B cell (primary cell): ENCODE measurements around the gene GRIK3. TPM values are rescaled to one million over a fixed set of nuclear protein-coding genes. Genes with fewer than 3 reads are reported as not detected.
"Not testable (repeated sequence)": the region's sequence is repeated elsewhere in the genome, so short reads cannot be mapped to it uniquely, and the experiment has no call there.

ENCODE experiments used
- ATAC-seq: fragments of 200-7000 bp; cut with Tn5 transposase; one replicate; pipeline ENCODE4 v1.10.0; 2021; ENCODE audit warnings: low read depth, mild to moderate bottlenecking, moderate number of reproducible peaks, moderate library complexity
- CTCF ChIA-PET: fragments of 350-600 bp; sonication (Branson Sonifier 250); formaldehyde crosslinking; loops from one replicate; lab custom pipeline; 2021; ENCODE audit warnings: antibody characterized with exemption, inconsistent platforms; lab: Charles Lee
- POLR2A ChIA-PET: fragments of 350-600 bp; sonication (Branson Sonifier 250); formaldehyde crosslinking; loops from one replicate; lab custom pipeline; 2021; ENCODE audit warnings: antibody characterized with exemption; lab: Charles Lee
- DNase-seq: peaks from one replicate; pipeline ENCODE4 v3.0.0; 2013
- H2AFZ ChIP-seq: 2 replicates; pipeline ENCODE4 v1.6.1; 2012; ENCODE audit warnings: mild to moderate bottlenecking, low read depth, low read length; ENCODE audit not compliant: insufficient read depth, poor library complexity, severe bottlenecking
- H3K27ac ChIP-seq, 2 donors: 1 replicate in 1 of 2; 2 replicates in 1 of 2; pipeline ENCODE4 v1.5.1; 2012 to 2013; ENCODE audit warnings: low read length in 2 of 2, mild to moderate bottlenecking in 2 of 2, moderate library complexity in 1 of 2
- H3K27me3 ChIP-seq, 4 experiments: fragments of 200-600 bp in 1 of 4; sonication (generic) in 1 of 4; replicated peaks in 1 of 4; 1 replicate in 2 of 4; 2 replicates in 2 of 4; pipeline versions ENCODE4 v1.6.1 to v1.7.0; 2013 to 2016; ENCODE audit warnings: low read length in 3 of 4, mild to moderate bottlenecking in 2 of 4, mixed read lengths in 1 of 4, moderate library complexity in 1 of 4; ENCODE audit not compliant: insufficient read depth in 4 of 4, control insufficient read depth in 3 of 4; ENCODE audit errors: control extremely low read depth in 1 of 4
- H3K36me3 ChIP-seq, 2 experiments: replicated peaks in 1 of 2; 1 replicate in 1 of 2; 2 replicates in 1 of 2; pipeline versions ENCODE4 v1.6.1 to v1.7.1; 2013; ENCODE audit warnings: low read length in 1 of 2; ENCODE audit not compliant: insufficient read depth in 2 of 2, control insufficient read depth in 1 of 2; ENCODE audit errors: control extremely low read depth in 1 of 2, extremely low read depth in 1 of 2
- H3K4me1 ChIP-seq, 2 donors: fragments of 200-600 bp in 1 of 2; sonication (generic) in 1 of 2; 1 replicate in 1 of 2; 2 replicates in 1 of 2; pipeline versions ENCODE4 v1.5.1 to v1.6.1; 2013 to 2017; ENCODE audit warnings: low read length in 2 of 2; ENCODE audit not compliant: control insufficient read depth in 2 of 2, insufficient read depth in 2 of 2
- H3K4me2 ChIP-seq: replicated peaks from 2 replicates; pipeline ENCODE3; 2012; ENCODE audit warnings: mild to moderate bottlenecking, low read depth, low read length; ENCODE audit not compliant: poor library complexity, severe bottlenecking
- H3K4me3 ChIP-seq, 5 experiments: fragments of 200-600 bp in 1 of 5; sonication (generic) in 1 of 5; 1 replicate in 3 of 5; 2 replicates in 2 of 5; pipeline versions ENCODE4 v1.5.1 to v1.7.0; 2011 to 2016; ENCODE audit warnings: low read length in 4 of 5, mild to moderate bottlenecking in 4 of 5, low read depth in 2 of 5, control low read depth in 1 of 5, moderate library complexity in 1 of 5; ENCODE audit not compliant: insufficient read depth in 1 of 5; ENCODE audit errors: control extremely low read depth in 1 of 5, extremely low read depth in 1 of 5
- H3K79me2 ChIP-seq: fragments of 200-600 bp; sonication (generic); one replicate; pipeline ENCODE4 v1.6.0; 2016; ENCODE audit warnings: low read length; ENCODE audit not compliant: control insufficient read depth, insufficient read depth
- H3K9ac ChIP-seq: fragments of 200-600 bp; sonication (generic); 2 replicates; pipeline ENCODE4 v1.6.1; 2017; ENCODE audit warnings: mild to moderate bottlenecking, low read length, moderate library complexity
- H3K9me3 ChIP-seq, 3 donors: one replicate each; pipeline versions ENCODE4 v1.6.1 to v1.7.1; 2013; ENCODE audit warnings: low read length in 2 of 3; ENCODE audit not compliant: control insufficient read depth in 2 of 3, insufficient read depth in 1 of 3; ENCODE audit errors: control extremely low read depth in 1 of 3
- H4K20me1 ChIP-seq: 2 replicates; pipeline ENCODE4 v1.6.0; 2012; ENCODE audit warnings: mild to moderate bottlenecking, low read length; ENCODE audit not compliant: insufficient read depth, control insufficient read depth, poor library complexity, severe bottlenecking
- H3K27ac Mint-ChIP-seq: one replicate; pipeline ENCODE4 v1.8.0; 2021; ENCODE audit warnings: mixed read lengths
- H3K27me3 Mint-ChIP-seq: one replicate; pipeline ENCODE4 v1.8.0; 2021; ENCODE audit warnings: mixed read lengths
- H3K4me1 Mint-ChIP-seq: one replicate; pipeline ENCODE4 v1.8.0; 2021; ENCODE audit warnings: mixed read lengths
- H3K4me3 Mint-ChIP-seq: one replicate; pipeline ENCODE4 v1.8.0; 2021; ENCODE audit warnings: mixed read lengths
- H3K9me3 Mint-ChIP-seq: one replicate; pipeline ENCODE4 v1.8.0; 2022; ENCODE audit warnings: mixed read lengths; ENCODE audit not compliant: insufficient read depth
- CTCF ChIP-seq: fragments of 200-600 bp; IDR thresholded peaks from one replicate; pipeline ENCODE4 v1.8.0; 2022; ENCODE audit warnings: antibody characterized with exemption, mild to moderate bottlenecking
- EZH2 ChIP-seq: IDR thresholded peaks from 2 replicates; pipeline ENCODE4 v1.6.1; 2012; ENCODE audit warnings: borderline replicate concordance, low read depth, mild to moderate bottlenecking, moderate library complexity, low read length; ENCODE audit not compliant: insufficient read depth, poor library complexity, severe bottlenecking
- whole genome bisulfite sequencing: methylation state at CpG from one replicate; pipeline ENCODE4 v1.1.5; 2013; ENCODE audit warnings: missing lambda C conversion rate; ENCODE audit not compliant: insufficient coverage; 5-methylcytosine and 5-hydroxymethylcytosine counted together
- intact Hi-C: fragments of 100-400 bp; cut with micrococcal nuclease; formaldehyde crosslinking; loops from one replicate; pipeline ENCODE4 v1.10.0; 2022
- polyA plus RNA-seq: library from polyadenylated mRNA; depleted of rRNA; stranded (reverse); fragments of >200 nt; gene quantifications from 2 replicates; pipeline ENCODE4 v1.2.3, GENCODE V29; 2012
- total RNA-seq, 2 donors: library from RNA; stranded (reverse); fragments of 120-200 nt in 1 of 2; gene quantifications; 1 replicate in 1 of 2; 2 replicates in 1 of 2; pipeline versions ENCODE4 v1.2.3 to v1.2.4, GENCODE V29; 2013 to 2022

GRIK3 gene
- total and polyA plus RNA-seq, 2 donors (not counting 1 experiment from before 2014, with no cell fraction given), result 0.12 to 1.5 TPM

GRCh38 chr1:36905941-36906340 is 128.4 kb downstream of the GRIK3 start:
- H3K27ac Mint-ChIP-seq, result no peak overlapping the region
- WGBS, result 87% methylated on average over 2 of the region's 3 CpGs
- no peak for TF ChIP-seq CTCF
- no peak for TF ChIP-seq EZH2

GRCh38 chr1:36900128-36900527 is 134.2 kb downstream of the GRIK3 start:
- Histone ChIP-seq H3K9me3 (peaks cover 0 to 13% (median 6%) of the 10 kb centered on the region in 3 donors), H3K4me3 (no peak overlapping the region), H3K27ac (no peak overlapping the region), H3K4me1 (no peaks in the 10 kb centered on the region), H3K79me2 (no peaks in the 10 kb centered on the region), H3K27me3 (no peaks in the 10 kb centered on the region), H2AFZ (no peak overlapping the region), H3K9ac (no peak overlapping the region), H3K4me2 (no peak overlapping the region), H4K20me1 (no peaks in the 10 kb centered on the region), H3K36me3 (no peaks in the 10 kb centered on the region)
- no peak for DNase-seq
- POLR2A ChIA-PET, result no interaction called here
- Mint-ChIP-seq H3K4me1 (no peaks in the 10 kb centered on the region), H3K27ac (no peak overlapping the region), H3K4me3 (no peak overlapping the region), H3K27me3 (peaks cover 21% of the 10 kb centered on the region), H3K9me3 (peaks cover 8% of the 10 kb centered on the region)
- CTCF ChIA-PET, result no interaction called here
- intact Hi-C loops, result no loop called here
- TF ChIP-seq CTCF, result no peak
- WGBS, result no CpG with 5 or more reads among the region's 1 CpG
- no peak for ATAC-seq

More at GRCh38 chr1:36905941-36906340, 128.4 kb downstream of the GRIK3 start:
- ChIA-PET POLR2A (no interaction called here), CTCF (no interaction called here)
- no peaks in the 10 kb centered on the region for H3K36me3 ChIP-seq
- no peak overlapping the region for H3K4me3 ChIP-seq
- intact Hi-C loops, result no loop called here
- peaks cover 4% of the 10 kb centered on the region for H3K9me3 Mint-ChIP-seq
- no peak overlapping the region for H3K4me2 ChIP-seq
- H4K20me1 ChIP-seq, result no peaks in the 10 kb centered on the region
- no peaks in the 10 kb centered on the region for H3K4me1 ChIP-seq
- ATAC-seq, result no peak
- peaks cover 0 to 2% (median 0%) of the 10 kb centered on the region in 4 experiments for H3K27me3 ChIP-seq
- no peak overlapping the region for H3K9ac ChIP-seq
- no peak for DNase-seq
- H3K4me3 Mint-ChIP-seq, result no peak overlapping the region
- no peaks in the 10 kb centered on the region for H3K4me1 Mint-ChIP-seq
- peaks cover 14% of the 10 kb centered on the region for H3K27me3 Mint-ChIP-seq
- H2AFZ ChIP-seq, result no peak overlapping the region
- H3K27ac ChIP-seq, result no peak overlapping the region
- H3K9me3 ChIP-seq, result peaks cover 0 to 1% (median 0%) of the 10 kb centered on the region in 3 donors
- H3K79me2 ChIP-seq, result no peaks in the 10 kb centered on the region

- H3K4me3 ChIP-seq, H3K4me1 ChIP-seq, H3K9me3 Mint-ChIP-seq, H3K27ac ChIP-seq, CTCF ChIA-PET, DNase-seq, H3K36me3 ChIP-seq, H3K4me2 ChIP-seq, H3K27ac Mint-ChIP-seq, H3K4me1 Mint-ChIP-seq, H4K20me1 ChIP-seq, H3K9ac ChIP-seq, H3K79me2 ChIP-seq, ATAC-seq, H2AFZ ChIP-seq, H3K4me3 Mint-ChIP-seq, intact Hi-C loops, H3K27me3 ChIP-seq, POLR2A ChIA-PET: not testable (repeated sequence)
- peaks cover 16% of the 10 kb centered on the region for H3K27me3 Mint-ChIP-seq
- H3K9me3 ChIP-seq, result peaks cover 0 to 13% (median 6%) of the 10 kb centered on the region in 3 donors
These were observed 136.5 kb downstream of the GRIK3 start for GRCh38 chr1:36897813-36898212.
